ENCODE measurements around the gene NFATC4. TPM values are rescaled to one million over a fixed set of nuclear protein-coding genes. Genes with fewer than 3 reads are reported as not detected.

The NFATC4 gene
- total and polyA plus RNA-seq, 2 of the 4 experiments (the other 2 are of a cell fraction): 15.6 to 35.8 TPM

DNA sequence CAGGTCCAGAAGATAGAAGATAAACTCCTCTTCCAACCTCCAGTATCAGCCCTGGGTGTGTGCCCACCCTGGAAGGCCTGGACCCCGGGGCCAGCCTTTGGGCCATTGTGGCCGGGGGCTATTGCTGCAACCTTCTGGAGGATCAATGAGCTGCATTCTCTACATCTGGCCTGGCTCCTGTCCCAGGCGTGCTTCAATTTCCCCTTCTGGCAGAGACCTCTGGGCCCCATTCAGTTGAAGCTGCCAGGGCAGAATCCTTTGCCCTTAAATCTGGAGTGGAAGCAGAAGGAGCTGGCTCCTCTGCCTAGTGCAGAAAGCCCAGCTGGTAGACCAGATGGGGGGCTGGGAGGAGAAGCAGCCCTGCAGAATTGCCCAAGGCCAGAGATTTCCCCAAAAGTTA, 40.8 kb downstream of the NFATC4 start:
- Histone ChIP-seq H2AK5ac (ENCODE audit: low read depth, low read length) (no peak overlapping the region), H3K14ac (replicated peaks; ENCODE audit: low read depth, low read length) (no peak overlapping the region), H3K9ac (ENCODE audit: low read depth, low read length) (no peak overlapping the region), H3K9me3 (ENCODE audit: control insufficient read depth, insufficient read depth, low read length) (no peaks in the 10 kb centered on the region), H4K20me1 (ENCODE audit: insufficient read depth, low read length) (0 out of 2 replicates have a peak, but pooled peaks cover 3% of the 10 kb centered on the region), H3K56ac (ENCODE audit: extremely low read depth, insufficient read depth, low read length) (no peak overlapping the region), H3K4me1 (ENCODE audit: control insufficient read depth, insufficient read depth, low read length) (no peaks in the 10 kb centered on the region), H3K4me3 (ENCODE audit: insufficient read depth, low read depth, low read length) (no peak overlapping the region), H3K79me1 (ENCODE audit: low read depth in 1 of 2, low read length in 2 of 2) (peaks cover 0 to 2% of the 10 kb centered on the region in 2 experiments; a peak in 1 of 4 replicates), H2AFZ (replicated peaks; ENCODE audit: low read length, poor library complexity) (no peak overlapping the region), H4K8ac (ENCODE audit: low read depth in 2 of 2, low read length in 2 of 2) (no peak overlapping the region), H2BK120ac (ENCODE audit: low read depth, low read length) (no peak overlapping the region), H3K27ac (ENCODE audit: insufficient read depth, low read length) (no peak overlapping the region), H4K5ac (ENCODE audit: low read depth, low read length) (no peak overlapping the region), H3K9me1 (ENCODE audit: insufficient read depth, low read length) (peaks cover 6% of the 10 kb centered on the region; the same call in 1 of the 2 replicates), H2BK15ac (ENCODE audit: low read depth, low read length) (no peak overlapping the region), H3K4me2 (ENCODE audit: low read depth, low read length) (no peak overlapping the region), H2BK5ac (ENCODE audit: low read depth, low read length, poor library complexity, severe bottlenecking) (no peak overlapping the region), H2BK20ac (ENCODE audit: low read depth, low read length) (no peak overlapping the region), H3K4ac (ENCODE audit: low read depth, low read length) (no peak overlapping the region), H3K18ac (ENCODE audit: low read depth, low read length) (no peak overlapping the region), H2AK9ac (replicated peaks; ENCODE audit: low read depth, low read length, poor library complexity) (no peak overlapping the region), H3K27me3 (ENCODE audit: control insufficient read depth, insufficient read depth, low read length) (no peaks in the 10 kb centered on the region), H4K91ac (ENCODE audit: insufficient read depth, low read depth, low read length) (no peak overlapping the region), H3K23ac (ENCODE audit: low read depth, low read length) (no peak overlapping the region), H3K36me3 (ENCODE audit: control insufficient read depth, insufficient read depth, low read length) (peaks cover 32% of the 10 kb centered on the region; the same call in 1 of the 2 replicates)
- BruUV-seq (replicated peaks): no TSS peak
- TF ChIP-seq, protein P1, sequence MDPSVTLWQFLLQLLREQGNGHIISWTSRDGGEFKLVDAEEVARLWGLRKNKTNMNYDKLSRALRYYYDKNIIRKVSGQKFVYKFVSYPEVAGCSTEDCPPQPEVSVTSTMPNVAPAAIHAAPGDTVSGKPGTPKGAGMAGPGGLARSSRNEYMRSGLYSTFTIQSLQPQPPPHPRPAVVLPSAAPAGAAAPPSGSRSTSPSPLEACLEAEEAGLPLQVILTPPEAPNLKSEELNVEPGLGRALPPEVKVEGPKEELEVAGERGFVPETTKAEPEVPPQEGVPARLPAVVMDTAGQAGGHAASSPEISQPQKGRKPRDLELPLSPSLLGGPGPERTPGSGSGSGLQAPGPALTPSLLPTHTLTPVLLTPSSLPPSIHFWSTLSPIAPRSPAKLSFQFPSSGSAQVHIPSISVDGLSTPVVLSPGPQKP (IDR thresholded peaks at IDR 0.05; ENCODE audit: borderline replicate concordance, low read depth, low read length): no peak
- no peak for TF ChIP-seq MXI1 (IDR thresholded peaks at IDR 0.05; ENCODE audit: borderline replicate concordance, low read depth, low read length)
- TF ChIP-seq RFX5 (IDR thresholded peaks at IDR 0.05; ENCODE audit: low read depth, low read length): no peak
- no peak for TF ChIP-seq RCOR1 (IDR thresholded peaks at IDR 0.05; ENCODE audit: insufficient replicate concordance, low read length)
- TF ChIP-seq MAZ (IDR thresholded peaks at IDR 0.05; ENCODE audit: borderline replicate concordance, low read depth, low read length): no peak
- no peak for TF ChIP-seq USF2 (IDR thresholded peaks at IDR 0.05; ENCODE audit: low read depth, low read length)
- no peak for TF ChIP-seq FOS (IDR thresholded peaks at IDR 0.05; ENCODE audit: low read depth, low read length)
- TF ChIP-seq MAFK (IDR thresholded peaks at IDR 0.05; ENCODE audit: low read depth, low read length): no peak
- TF ChIP-seq, protein P2, sequence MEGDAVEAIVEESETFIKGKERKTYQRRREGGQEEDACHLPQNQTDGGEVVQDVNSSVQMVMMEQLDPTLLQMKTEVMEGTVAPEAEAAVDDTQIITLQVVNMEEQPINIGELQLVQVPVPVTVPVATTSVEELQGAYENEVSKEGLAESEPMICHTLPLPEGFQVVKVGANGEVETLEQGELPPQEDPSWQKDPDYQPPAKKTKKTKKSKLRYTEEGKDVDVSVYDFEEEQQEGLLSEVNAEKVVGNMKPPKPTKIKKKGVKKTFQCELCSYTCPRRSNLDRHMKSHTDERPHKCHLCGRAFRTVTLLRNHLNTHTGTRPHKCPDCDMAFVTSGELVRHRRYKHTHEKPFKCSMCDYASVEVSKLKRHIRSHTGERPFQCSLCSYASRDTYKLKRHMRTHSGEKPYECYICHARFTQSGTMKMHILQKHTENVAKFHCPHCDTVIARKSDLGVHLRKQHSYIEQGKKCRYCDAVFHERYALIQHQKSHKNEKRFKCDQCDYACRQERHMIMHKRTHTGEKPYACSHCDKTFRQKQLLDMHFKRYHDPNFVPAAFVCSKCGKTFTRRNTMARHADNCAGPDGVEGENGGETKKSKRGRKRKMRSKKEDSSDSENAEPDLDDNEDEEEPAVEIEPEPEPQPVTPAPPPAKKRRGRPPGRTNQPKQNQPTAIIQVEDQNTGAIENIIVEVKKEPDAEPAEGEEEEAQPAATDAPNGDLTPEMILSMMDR (conservative IDR thresholded peaks at IDR 0.05; ENCODE audit: low read depth, low read length): no peak
- no peak for TF ChIP-seq POLR2A (IDR thresholded peaks at IDR 0.05; ENCODE audit: low read depth, low read length)
- TF ChIP-seq BHLHE40 (IDR thresholded peaks at IDR 0.05; ENCODE audit: low read depth, low read length): no peak
- no peak for TF ChIP-seq RAD21 (IDR thresholded peaks at IDR 0.05; ENCODE audit: low read length)
- in situ Hi-C loops (cut with MboI; ENCODE audit: low sequenced_read_pairs): no loop called here
- WGBS, 2 experiments (ENCODE audit: extremely low coverage in 2 of 2, insufficient read length in 1 of 2): 60% methylated on average over 1 of the region's 3 CpGs; no CpG with 5 or more reads in 1 of the 2 experiments
- CTCF ChIA-PET: interaction anchor here (1.2 kb wide), 1 partner anchor 28 kb away, joined by 4 read pairs; no protein-coding TSS in a partner anchor
- intact Hi-C loops (cut with micrococcal nuclease): no loop called here
- DNase-seq: no peak
- dilution Hi-C loops (cut with HindIII; ENCODE audit: low sequenced_read_pairs, unreplicated experiment): no loop called here
- POLR2A ChIA-PET (ENCODE audit: unreplicated experiment): no interaction called here
- no peak for ATAC-seq (ENCODE audit: low read depth)

All from IMR-90 (cell line).